Measurements from ENCODE around the gene HINFP.

Gene HINFP

DNA sequence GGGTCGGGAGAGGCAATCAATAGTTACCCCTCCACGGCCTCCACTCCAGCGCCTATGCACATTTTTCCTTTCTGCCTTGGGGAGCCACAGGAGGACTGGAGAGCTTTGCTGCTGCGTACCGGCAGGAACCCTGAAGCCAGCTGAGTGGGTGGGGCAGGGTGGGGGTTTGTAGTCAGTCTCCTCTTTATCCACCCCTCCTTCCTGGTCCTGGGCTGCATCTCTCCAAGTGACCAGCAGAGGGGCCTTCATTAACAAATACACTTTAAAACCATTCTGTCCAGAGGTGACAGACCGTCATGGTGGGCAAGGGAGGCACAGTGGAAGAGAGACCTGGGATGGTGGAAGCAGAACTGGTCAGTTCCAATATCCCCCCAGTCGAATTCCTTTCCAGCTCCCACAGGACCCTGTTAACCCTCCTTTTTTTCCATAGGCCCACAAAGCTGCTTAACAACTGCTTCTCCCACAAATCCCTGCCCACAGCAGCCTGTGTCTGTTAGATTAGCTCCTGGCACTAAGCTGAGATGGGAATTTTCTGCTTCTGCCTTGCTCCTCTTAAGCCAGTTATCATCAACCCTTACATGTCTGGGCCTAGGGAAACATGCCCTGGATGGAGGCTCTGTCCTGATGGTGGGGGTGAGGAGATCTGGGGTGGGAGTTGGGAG, 23.6 kb downstream of the HINFP start:
- H3K4me3 ChIP-seq (ENCODE audit: low read length in 2 of 2) = no peak overlapping the region
- no peak overlapping the region for H3K27ac ChIP-seq (ENCODE audit: low read depth in 2 of 2, low read length in 2 of 2)
- H3K36me3 ChIP-seq (ENCODE audit: control insufficient read depth in 2 of 2, insufficient read depth in 2 of 2, low read length in 2 of 2) = no peaks in the 10 kb centered on the region
- no peaks in the 10 kb centered on the region for H3K9me3 ChIP-seq (ENCODE audit: control insufficient read depth in 2 of 2, low read length in 2 of 2)
- H3K27me3 ChIP-seq (ENCODE audit: control insufficient read depth in 2 of 2, insufficient read depth in 2 of 2, low read length in 2 of 2) = peaks cover 21 to 27% of the 10 kb centered on the region in 2 donors
- no peak overlapping the region for H3K9ac ChIP-seq (ENCODE audit: low read depth in 1 of 2, low read length in 2 of 2)
- peaks cover 0 to 5% of the 10 kb centered on the region in 2 donors for H3K4me1 ChIP-seq (ENCODE audit: control insufficient read depth in 2 of 2, insufficient read depth in 2 of 2, low read length in 2 of 2)

DNA sequence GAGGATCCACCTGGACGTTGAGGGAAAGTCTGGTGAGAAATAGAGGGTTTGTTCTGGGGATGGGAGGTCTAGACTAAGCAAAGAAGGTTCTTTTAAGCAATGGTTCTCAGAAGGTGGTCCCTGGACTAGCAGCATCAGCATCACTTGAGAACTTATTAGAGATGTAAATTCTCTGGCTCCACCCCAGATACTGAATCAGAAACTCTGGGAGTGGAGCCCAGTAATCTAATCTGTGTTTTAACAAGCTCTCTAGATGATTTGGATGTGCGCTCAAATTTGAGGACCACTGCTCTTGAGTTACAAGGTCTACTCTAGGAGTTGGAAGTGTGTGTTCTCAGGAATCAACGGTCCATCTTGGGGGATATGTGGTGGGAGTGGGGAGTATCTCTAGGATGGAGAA, 24.2 kb downstream of the HINFP start:
- no peak overlapping the region for H3K27ac ChIP-seq (ENCODE audit: low read depth in 2 of 2, low read length in 2 of 2)
- H3K4me1 ChIP-seq (ENCODE audit: control insufficient read depth in 2 of 2, insufficient read depth in 2 of 2, low read length in 2 of 2) = peaks cover 0 to 5% of the 10 kb centered on the region in 2 donors
- H3K9ac ChIP-seq (ENCODE audit: low read depth in 1 of 2, low read length in 2 of 2) = no peak overlapping the region
- H3K9me3 ChIP-seq (ENCODE audit: control insufficient read depth in 2 of 2, low read length in 2 of 2) = no peaks in the 10 kb centered on the region
- H3K36me3 ChIP-seq (ENCODE audit: control insufficient read depth in 2 of 2, insufficient read depth in 2 of 2, low read length in 2 of 2) = no peaks in the 10 kb centered on the region
- H3K27me3 ChIP-seq (ENCODE audit: control insufficient read depth in 2 of 2, insufficient read depth in 2 of 2, low read length in 2 of 2) = peaks cover 27 to 33% of the 10 kb centered on the region in 2 donors
- H3K4me3 ChIP-seq (ENCODE audit: low read length in 2 of 2) = no peak overlapping the region

DNA sequence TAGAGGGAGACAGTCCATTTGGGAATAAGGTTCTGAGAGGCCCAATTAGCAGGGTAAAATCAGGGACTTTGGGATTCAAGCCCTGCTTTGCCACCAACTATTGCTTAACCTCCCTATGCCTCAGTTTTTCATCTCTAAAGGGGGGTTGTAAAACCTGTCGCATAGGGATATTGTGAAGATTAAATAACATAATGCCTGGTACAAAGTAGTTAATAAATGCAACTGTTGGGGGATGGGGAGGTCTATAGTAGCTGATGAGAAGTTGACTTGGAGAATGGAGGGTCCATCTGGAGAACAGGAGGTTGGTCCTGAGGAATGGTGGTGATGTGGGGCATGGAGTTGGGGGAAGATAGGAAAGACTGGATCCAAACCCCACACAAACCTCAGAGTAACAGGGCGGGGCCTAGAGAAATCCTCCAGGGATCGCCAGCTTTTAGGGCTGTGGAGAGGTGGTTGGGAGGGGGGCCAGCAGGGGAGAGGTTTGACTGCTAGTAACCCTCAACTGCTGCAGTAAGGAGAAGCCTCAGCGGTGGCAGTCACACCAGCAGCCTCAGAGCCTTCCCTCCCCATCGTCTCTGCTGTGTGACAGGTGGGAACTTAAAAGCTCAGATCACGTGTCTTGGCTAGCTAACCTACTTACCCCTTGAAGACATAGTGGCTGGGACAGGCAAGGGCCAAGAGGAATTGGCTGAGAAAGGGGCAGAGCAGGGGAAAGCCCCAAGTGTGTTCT, 26.4 kb downstream of the HINFP start:
- H3K4me1 ChIP-seq (ENCODE audit: control insufficient read depth in 2 of 2, insufficient read depth in 2 of 2, low read length in 2 of 2) = peaks cover 0 to 5% of the 10 kb centered on the region in 2 donors
- no peak overlapping the region for H3K4me3 ChIP-seq (ENCODE audit: low read length in 2 of 2)
- no peak overlapping the region for H3K9ac ChIP-seq (ENCODE audit: low read depth in 1 of 2, low read length in 2 of 2)
- no peaks in the 10 kb centered on the region for H3K9me3 ChIP-seq (ENCODE audit: control insufficient read depth in 2 of 2, low read length in 2 of 2)
- peaks cover 30 to 42% of the 10 kb centered on the region in 2 donors for H3K27me3 ChIP-seq (ENCODE audit: control insufficient read depth in 2 of 2, insufficient read depth in 2 of 2, low read length in 2 of 2)
- no peaks in the 10 kb centered on the region for H3K36me3 ChIP-seq (ENCODE audit: control insufficient read depth in 2 of 2, insufficient read depth in 2 of 2, low read length in 2 of 2)
- no peak overlapping the region for H3K27ac ChIP-seq (ENCODE audit: low read depth in 2 of 2, low read length in 2 of 2)

DNA sequence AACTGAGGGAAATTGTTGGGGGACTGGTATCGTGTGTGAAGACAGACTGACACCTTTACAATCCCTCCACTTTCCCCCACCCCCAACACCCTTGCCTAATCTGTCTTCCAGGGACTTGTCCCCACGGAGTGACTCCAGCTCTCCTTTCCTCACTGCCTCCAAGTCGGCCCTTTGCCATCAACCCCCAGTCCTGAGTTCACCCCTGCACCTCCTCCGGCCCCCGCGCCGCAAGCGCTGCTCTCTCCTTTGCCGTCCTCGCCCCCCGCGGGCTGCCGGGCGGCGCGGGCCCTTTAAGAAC, 27.3 kb downstream of the HINFP start:
- H3K9ac ChIP-seq (ENCODE audit: low read depth in 1 of 2, low read length in 2 of 2) = no peak overlapping the region
- H3K4me1 ChIP-seq (ENCODE audit: control insufficient read depth in 2 of 2, insufficient read depth in 2 of 2, low read length in 2 of 2) = peaks cover 0 to 5% of the 10 kb centered on the region in 2 donors
- H3K27me3 ChIP-seq (ENCODE audit: control insufficient read depth in 2 of 2, insufficient read depth in 2 of 2, low read length in 2 of 2) = peaks cover 30 to 50% of the 10 kb centered on the region in 2 donors
- H3K36me3 ChIP-seq (ENCODE audit: control insufficient read depth in 2 of 2, insufficient read depth in 2 of 2, low read length in 2 of 2) = no peaks in the 10 kb centered on the region
- H3K27ac ChIP-seq (ENCODE audit: low read depth in 2 of 2, low read length in 2 of 2) = no peak overlapping the region
- peak overlapping the region; percentile 44 to 57 for H3K4me3 ChIP-seq (ENCODE audit: low read length in 2 of 2)
- H3K9me3 ChIP-seq (ENCODE audit: control insufficient read depth in 2 of 2, low read length in 2 of 2) = no peaks in the 10 kb centered on the region

DNA sequence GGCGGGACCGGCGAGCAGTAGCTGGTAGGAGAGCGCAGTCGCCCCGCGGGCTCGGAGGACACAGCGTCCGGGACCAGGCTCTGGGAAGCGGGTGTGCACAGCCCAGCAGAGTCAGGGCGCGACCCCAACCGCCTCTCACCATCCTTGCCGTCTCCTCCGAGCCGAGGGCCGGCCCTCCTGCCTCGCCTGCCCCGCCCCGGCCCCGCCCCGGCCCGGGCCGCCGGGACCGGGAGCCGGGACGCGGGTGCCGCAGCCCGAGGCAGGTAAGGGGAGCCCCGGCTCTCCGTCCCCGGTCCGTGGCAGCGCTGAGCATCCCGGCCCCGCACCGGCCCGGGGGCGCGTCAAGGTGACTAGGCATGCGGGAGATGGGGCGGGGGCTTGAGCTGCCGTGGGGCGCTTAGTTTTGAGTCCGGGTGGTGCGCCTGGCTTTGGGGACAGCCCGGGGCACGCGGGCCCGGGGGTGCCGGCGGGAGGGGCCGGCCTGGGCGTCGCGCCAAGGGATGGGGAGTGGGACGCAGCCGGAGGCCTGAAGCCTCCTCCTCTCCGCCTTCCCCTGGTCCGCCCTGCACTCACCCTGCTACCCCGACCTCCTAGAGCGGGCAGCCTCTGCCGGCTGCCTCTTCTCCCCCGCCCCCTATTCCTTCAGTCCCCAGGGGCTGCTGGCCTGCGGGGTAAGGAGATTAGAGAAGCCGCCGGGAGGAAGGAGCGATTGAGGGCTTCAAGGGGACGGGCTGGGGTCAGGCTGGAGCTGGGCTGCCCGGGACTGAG, 27.8 kb downstream of the HINFP start, which contains the start of gene ABCG4:
ABCG4 (plus strand) TSS at position 35 of the 768 bp plus-strand sequence. CDS start 914 bp downstream, outside the sequence.
- Histone ChIP-seq H3K9me3 (ENCODE audit: control insufficient read depth in 2 of 2, low read length in 2 of 2) (no peaks in the 10 kb centered on the region), H3K9ac (ENCODE audit: low read depth in 1 of 2, low read length in 2 of 2) (no peak within 1 kb of the TSS), H3K27me3 (ENCODE audit: control insufficient read depth in 2 of 2, insufficient read depth in 2 of 2, low read length in 2 of 2) (peaks cover 35 to 52% of the 10 kb centered on the region in 2 donors)

DNA sequence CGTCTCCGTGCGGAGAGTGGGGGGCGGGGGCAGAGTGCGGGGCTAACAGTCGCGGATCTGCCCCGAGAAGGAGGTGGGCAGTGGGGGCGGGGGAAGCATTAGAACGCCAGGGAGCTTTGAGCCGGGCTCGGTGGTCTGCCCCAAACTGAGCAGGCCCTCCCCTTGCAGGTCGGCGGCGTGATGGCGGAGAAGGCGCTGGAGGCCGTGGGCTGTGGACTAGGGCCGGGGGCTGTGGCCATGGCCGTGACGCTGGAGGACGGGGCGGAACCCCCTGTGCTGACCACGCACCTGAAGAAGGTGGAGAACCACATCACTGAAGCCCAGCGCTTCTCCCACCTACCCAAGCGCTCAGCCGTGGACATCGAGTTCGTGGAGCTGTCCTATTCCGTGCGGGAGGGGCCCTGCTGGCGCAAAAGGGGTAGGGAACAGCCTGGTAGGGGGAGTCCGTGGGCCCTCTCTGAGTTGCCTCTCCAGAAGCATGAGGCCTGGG, 28.5 kb downstream of the HINFP start:
- H3K36me3 ChIP-seq (ENCODE audit: control insufficient read depth in 2 of 2, insufficient read depth in 2 of 2, low read length in 2 of 2) = no peaks in the 10 kb centered on the region
- H3K9me3 ChIP-seq (ENCODE audit: control insufficient read depth in 2 of 2, low read length in 2 of 2) = no peaks in the 10 kb centered on the region
- peaks cover 0 to 5% of the 10 kb centered on the region in 2 donors for H3K4me1 ChIP-seq (ENCODE audit: control insufficient read depth in 2 of 2, insufficient read depth in 2 of 2, low read length in 2 of 2)
- H3K27ac ChIP-seq (ENCODE audit: low read depth in 2 of 2, low read length in 2 of 2) = no peak overlapping the region
- H3K9ac ChIP-seq (ENCODE audit: low read depth in 1 of 2, low read length in 2 of 2) = no peak overlapping the region
- H3K4me3 ChIP-seq (ENCODE audit: low read length in 2 of 2) = no peak overlapping the region
- H3K27me3 ChIP-seq (ENCODE audit: control insufficient read depth in 2 of 2, insufficient read depth in 2 of 2, low read length in 2 of 2) = peaks cover 37 to 52% of the 10 kb centered on the region in 2 donors

More for the DNA sequence above, 27.8 kb downstream of the HINFP start, which contains the start of gene ABCG4:
- Histone ChIP-seq H3K36me3 (ENCODE audit: control insufficient read depth in 2 of 2, insufficient read depth in 2 of 2, low read length in 2 of 2) (no peaks in the 10 kb centered on the region), H3K4me3 (ENCODE audit: low read length in 2 of 2) (peak within 1 kb of the TSS; percentile 44 to 57), H3K4me1 (ENCODE audit: control insufficient read depth in 2 of 2, insufficient read depth in 2 of 2, low read length in 2 of 2) (peaks cover 0 to 5% of the 10 kb centered on the region in 2 donors), H3K27ac (ENCODE audit: low read depth in 2 of 2, low read length in 2 of 2) (no peak within 1 kb of the TSS)

DNA sequence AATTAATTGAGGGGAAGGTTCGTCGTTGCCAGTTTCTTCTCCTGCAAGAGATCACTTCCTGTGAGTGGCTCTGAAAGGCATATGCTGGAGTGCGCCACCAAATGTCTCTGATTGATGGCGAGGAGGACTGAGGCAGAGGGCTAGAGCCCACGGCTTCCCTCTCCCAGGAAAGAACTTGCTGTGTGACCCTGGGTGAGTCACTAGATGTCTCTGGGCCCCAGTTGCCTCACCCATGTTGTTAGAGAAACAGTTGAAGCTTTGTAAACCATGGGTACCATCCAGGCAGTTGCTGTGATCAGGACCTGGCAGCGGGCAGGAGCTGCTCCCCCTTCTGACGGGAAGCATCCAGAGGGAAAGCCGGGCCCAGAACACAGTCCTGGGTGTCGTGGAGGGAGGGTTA, 30.7 kb downstream of the HINFP start:
- Histone ChIP-seq H3K36me3 (ENCODE audit: control insufficient read depth in 2 of 2, insufficient read depth in 2 of 2, low read length in 2 of 2) (no peaks in the 10 kb centered on the region), H3K9ac (ENCODE audit: low read depth in 1 of 2, low read length in 2 of 2) (no peak overlapping the region), H3K9me3 (ENCODE audit: control insufficient read depth in 2 of 2, low read length in 2 of 2) (no peaks in the 10 kb centered on the region), H3K4me3 (ENCODE audit: low read length in 2 of 2) (no peak overlapping the region), H3K4me1 (ENCODE audit: control insufficient read depth in 2 of 2, insufficient read depth in 2 of 2, low read length in 2 of 2) (peaks cover 0 to 5% of the 10 kb centered on the region in 2 donors), H3K27ac (ENCODE audit: low read depth in 2 of 2, low read length in 2 of 2) (no peak overlapping the region), H3K27me3 (ENCODE audit: control insufficient read depth in 2 of 2, insufficient read depth in 2 of 2, low read length in 2 of 2) (peaks cover 39 to 44% of the 10 kb centered on the region in 2 donors)

DNA sequence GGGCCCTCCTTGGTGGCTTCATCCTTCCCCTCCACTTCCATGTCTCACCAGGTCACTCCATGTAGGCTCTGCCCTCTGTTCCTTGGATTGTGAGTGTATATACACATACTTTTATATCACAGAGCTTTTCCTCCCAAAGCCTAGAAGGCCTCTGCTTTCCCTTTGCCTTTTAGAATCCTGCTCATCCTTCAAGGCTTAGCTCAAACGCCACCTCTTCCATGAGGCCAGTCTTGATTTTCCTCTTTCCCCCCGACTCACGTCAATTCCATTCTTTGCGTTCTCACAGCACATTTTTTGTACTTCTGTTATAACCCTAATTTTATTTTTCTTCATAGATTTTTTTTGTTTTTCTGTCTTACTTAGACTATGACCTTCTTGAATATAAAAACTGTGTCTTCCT, 31.2 kb downstream of the HINFP start:
- H3K9me3 ChIP-seq (ENCODE audit: control insufficient read depth in 2 of 2, low read length in 2 of 2) = no peaks in the 10 kb centered on the region
- peaks cover 38 to 42% of the 10 kb centered on the region in 2 donors for H3K27me3 ChIP-seq (ENCODE audit: control insufficient read depth in 2 of 2, insufficient read depth in 2 of 2, low read length in 2 of 2)
- H3K4me3 ChIP-seq (ENCODE audit: low read length in 2 of 2) = no peak overlapping the region
- H3K4me1 ChIP-seq (ENCODE audit: control insufficient read depth in 2 of 2, insufficient read depth in 2 of 2, low read length in 2 of 2) = peaks cover 0 to 5% of the 10 kb centered on the region in 2 donors
- no peak overlapping the region for H3K9ac ChIP-seq (ENCODE audit: low read depth in 1 of 2, low read length in 2 of 2)
- H3K27ac ChIP-seq (ENCODE audit: low read depth in 2 of 2, low read length in 2 of 2) = no peak overlapping the region
- H3K36me3 ChIP-seq (ENCODE audit: control insufficient read depth in 2 of 2, insufficient read depth in 2 of 2, low read length in 2 of 2) = no peaks in the 10 kb centered on the region

DNA sequence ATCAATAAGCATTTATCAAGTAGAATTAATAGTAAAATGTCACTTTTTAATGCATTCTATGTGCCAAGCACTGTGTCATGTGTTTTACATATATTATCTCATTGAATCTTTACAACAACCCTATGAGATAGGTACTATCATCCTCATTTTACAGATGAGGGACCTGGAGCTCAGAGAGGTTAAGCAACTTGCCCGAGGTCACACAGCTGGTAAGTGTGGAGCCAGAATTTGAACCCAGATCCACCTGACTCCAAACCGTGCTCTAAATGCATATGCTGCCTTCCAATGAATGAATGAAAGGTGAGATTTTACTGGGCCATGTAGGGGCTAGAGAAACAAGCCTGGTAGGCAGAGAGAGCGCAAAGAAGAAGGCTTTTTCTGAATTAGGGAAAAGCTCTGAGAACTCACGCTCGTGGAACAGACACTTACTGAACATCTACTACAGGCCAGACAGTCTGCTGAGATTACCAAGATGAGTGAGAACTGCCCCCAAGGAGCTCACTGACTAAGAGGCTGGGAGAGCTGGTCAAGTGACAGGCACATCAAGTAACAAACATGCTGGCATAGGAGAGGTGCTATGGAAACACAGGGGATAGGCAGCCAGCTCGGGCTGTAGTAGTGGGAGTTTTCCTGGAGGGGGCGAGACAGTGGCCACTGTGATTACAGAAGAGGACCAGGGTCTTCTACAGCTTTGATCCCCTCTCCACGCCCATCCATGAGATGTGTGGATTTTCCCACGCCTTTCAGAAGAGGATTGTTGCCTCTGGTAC, 31.9 kb downstream of the HINFP start:
- no peak overlapping the region for H3K4me3 ChIP-seq (ENCODE audit: low read length in 2 of 2)
- peaks cover 32 to 36% of the 10 kb centered on the region in 2 donors for H3K27me3 ChIP-seq (ENCODE audit: control insufficient read depth in 2 of 2, insufficient read depth in 2 of 2, low read length in 2 of 2)
- H3K4me1 ChIP-seq (ENCODE audit: control insufficient read depth in 2 of 2, insufficient read depth in 2 of 2, low read length in 2 of 2) = peaks cover 0 to 5% of the 10 kb centered on the region in 2 donors
- no peaks in the 10 kb centered on the region for H3K9me3 ChIP-seq (ENCODE audit: control insufficient read depth in 2 of 2, low read length in 2 of 2)
- H3K36me3 ChIP-seq (ENCODE audit: control insufficient read depth in 2 of 2, insufficient read depth in 2 of 2, low read length in 2 of 2) = no peaks in the 10 kb centered on the region
- no peak overlapping the region for H3K27ac ChIP-seq (ENCODE audit: low read depth in 2 of 2, low read length in 2 of 2)
- H3K9ac ChIP-seq (ENCODE audit: low read depth in 1 of 2, low read length in 2 of 2) = no peak overlapping the region
